B cell (primary cell): ENCODE data around the gene TMEM131L. TPM values are rescaled to one million over a fixed set of nuclear protein-coding genes. Genes with fewer than 3 reads are reported as not detected.
A peak's percentile ranks its signal among the peaks of the same experiment; 100 is the strongest.

ENCODE experiments used
- ATAC-seq: fragments of 200-7000 bp; cut with Tn5 transposase; one replicate; pipeline ENCODE4 v1.10.0; 2021; ENCODE audit warnings: low read depth, mild to moderate bottlenecking, moderate number of reproducible peaks, moderate library complexity
- CTCF ChIA-PET: fragments of 350-600 bp; sonication (Branson Sonifier 250); formaldehyde crosslinking; loops from one replicate; lab custom pipeline; 2021; ENCODE audit warnings: antibody characterized with exemption, inconsistent platforms; lab: Charles Lee
- POLR2A ChIA-PET: fragments of 350-600 bp; sonication (Branson Sonifier 250); formaldehyde crosslinking; loops from one replicate; lab custom pipeline; 2021; ENCODE audit warnings: antibody characterized with exemption; lab: Charles Lee
- DNase-seq: peaks from one replicate; pipeline ENCODE4 v3.0.0; 2013
- H2AFZ ChIP-seq: 2 replicates; pipeline ENCODE4 v1.6.1; 2012; ENCODE audit warnings: mild to moderate bottlenecking, low read depth, low read length; ENCODE audit not compliant: insufficient read depth, poor library complexity, severe bottlenecking
- H3K27ac ChIP-seq, 2 donors: 1 replicate in 1 of 2; 2 replicates in 1 of 2; pipeline ENCODE4 v1.5.1; 2012 to 2013; ENCODE audit warnings: low read length in 2 of 2, mild to moderate bottlenecking in 2 of 2, moderate library complexity in 1 of 2
- H3K27me3 ChIP-seq, 4 experiments: fragments of 200-600 bp in 1 of 4; sonication (generic) in 1 of 4; replicated peaks in 1 of 4; 1 replicate in 2 of 4; 2 replicates in 2 of 4; pipeline versions ENCODE4 v1.6.1 to v1.7.0; 2013 to 2016; ENCODE audit warnings: low read length in 3 of 4, mild to moderate bottlenecking in 2 of 4, mixed read lengths in 1 of 4, moderate library complexity in 1 of 4; ENCODE audit not compliant: insufficient read depth in 4 of 4, control insufficient read depth in 3 of 4; ENCODE audit errors: control extremely low read depth in 1 of 4
- H3K36me3 ChIP-seq, 2 experiments: replicated peaks in 1 of 2; 1 replicate in 1 of 2; 2 replicates in 1 of 2; pipeline versions ENCODE4 v1.6.1 to v1.7.1; 2013; ENCODE audit warnings: low read length in 1 of 2; ENCODE audit not compliant: insufficient read depth in 2 of 2, control insufficient read depth in 1 of 2; ENCODE audit errors: control extremely low read depth in 1 of 2, extremely low read depth in 1 of 2
- H3K4me1 ChIP-seq, 2 donors: fragments of 200-600 bp in 1 of 2; sonication (generic) in 1 of 2; 1 replicate in 1 of 2; 2 replicates in 1 of 2; pipeline versions ENCODE4 v1.5.1 to v1.6.1; 2013 to 2017; ENCODE audit warnings: low read length in 2 of 2; ENCODE audit not compliant: control insufficient read depth in 2 of 2, insufficient read depth in 2 of 2
- H3K4me2 ChIP-seq: replicated peaks from 2 replicates; pipeline ENCODE3; 2012; ENCODE audit warnings: mild to moderate bottlenecking, low read depth, low read length; ENCODE audit not compliant: poor library complexity, severe bottlenecking
- H3K4me3 ChIP-seq, 5 experiments: fragments of 200-600 bp in 1 of 5; sonication (generic) in 1 of 5; 1 replicate in 3 of 5; 2 replicates in 2 of 5; pipeline versions ENCODE4 v1.5.1 to v1.7.0; 2011 to 2016; ENCODE audit warnings: low read length in 4 of 5, mild to moderate bottlenecking in 4 of 5, low read depth in 2 of 5, control low read depth in 1 of 5, moderate library complexity in 1 of 5; ENCODE audit not compliant: insufficient read depth in 1 of 5; ENCODE audit errors: control extremely low read depth in 1 of 5, extremely low read depth in 1 of 5
- H3K79me2 ChIP-seq: fragments of 200-600 bp; sonication (generic); one replicate; pipeline ENCODE4 v1.6.0; 2016; ENCODE audit warnings: low read length; ENCODE audit not compliant: control insufficient read depth, insufficient read depth
- H3K9ac ChIP-seq: fragments of 200-600 bp; sonication (generic); 2 replicates; pipeline ENCODE4 v1.6.1; 2017; ENCODE audit warnings: mild to moderate bottlenecking, low read length, moderate library complexity
- H3K9me3 ChIP-seq, 3 donors: one replicate each; pipeline versions ENCODE4 v1.6.1 to v1.7.1; 2013; ENCODE audit warnings: low read length in 2 of 3; ENCODE audit not compliant: control insufficient read depth in 2 of 3, insufficient read depth in 1 of 3; ENCODE audit errors: control extremely low read depth in 1 of 3
- H4K20me1 ChIP-seq: 2 replicates; pipeline ENCODE4 v1.6.0; 2012; ENCODE audit warnings: mild to moderate bottlenecking, low read length; ENCODE audit not compliant: insufficient read depth, control insufficient read depth, poor library complexity, severe bottlenecking
- H3K27ac Mint-ChIP-seq: one replicate; pipeline ENCODE4 v1.8.0; 2021; ENCODE audit warnings: mixed read lengths
- H3K27me3 Mint-ChIP-seq: one replicate; pipeline ENCODE4 v1.8.0; 2021; ENCODE audit warnings: mixed read lengths
- H3K4me1 Mint-ChIP-seq: one replicate; pipeline ENCODE4 v1.8.0; 2021; ENCODE audit warnings: mixed read lengths
- H3K4me3 Mint-ChIP-seq: one replicate; pipeline ENCODE4 v1.8.0; 2021; ENCODE audit warnings: mixed read lengths
- H3K9me3 Mint-ChIP-seq: one replicate; pipeline ENCODE4 v1.8.0; 2022; ENCODE audit warnings: mixed read lengths; ENCODE audit not compliant: insufficient read depth
- CTCF ChIP-seq: fragments of 200-600 bp; IDR thresholded peaks from one replicate; pipeline ENCODE4 v1.8.0; 2022; ENCODE audit warnings: antibody characterized with exemption, mild to moderate bottlenecking
- EZH2 ChIP-seq: IDR thresholded peaks from 2 replicates; pipeline ENCODE4 v1.6.1; 2012; ENCODE audit warnings: borderline replicate concordance, low read depth, mild to moderate bottlenecking, moderate library complexity, low read length; ENCODE audit not compliant: insufficient read depth, poor library complexity, severe bottlenecking
- WGBS: methylation state at CpG from one replicate; pipeline ENCODE4 v1.1.5; 2013; ENCODE audit warnings: missing lambda C conversion rate; ENCODE audit not compliant: insufficient coverage; 5-methylcytosine and 5-hydroxymethylcytosine counted together
- intact Hi-C: fragments of 100-400 bp; cut with micrococcal nuclease; formaldehyde crosslinking; loops from one replicate; pipeline ENCODE4 v1.10.0; 2022
- polyA plus RNA-seq: library from polyadenylated mRNA; depleted of rRNA; stranded (reverse); fragments of >200 nt; gene quantifications from 2 replicates; pipeline ENCODE4 v1.2.3, GENCODE V29; 2012
- total RNA-seq, 2 donors: library from RNA; stranded (reverse); fragments of 120-200 nt in 1 of 2; gene quantifications; 1 replicate in 1 of 2; 2 replicates in 1 of 2; pipeline versions ENCODE4 v1.2.3 to v1.2.4, GENCODE V29; 2013 to 2022

Gene TMEM131L
- total and polyA plus RNA-seq, 2 donors (not counting 1 experiment from before 2014, with no cell fraction given): 56.4 to 120 TPM

- Histone ChIP-seq H3K9me3 (no peaks in the 10 kb centered on the region), H3K4me1 (peaks cover 48 to 54% of the 10 kb centered on the region in 2 donors), H3K4me2 (peak overlapping the region; percentile 38), H2AFZ (no peak overlapping the region), H3K36me3 (peaks cover 6 to 27% of the 10 kb centered on the region in 2 experiments), H4K20me1 (peaks cover 60% of the 10 kb centered on the region), H3K79me2 (peaks cover 92% of the 10 kb centered on the region), H3K27me3 (no peaks in the 10 kb centered on the region), H3K4me3 (no peak overlapping the region), H3K27ac (peak overlapping the region in 1 of 2 donors; percentile 20), H3K9ac (no peak overlapping the region)
- CTCF ChIA-PET: interaction anchor here (0.9 to 4.4 kb wide), 5 partner anchors 10 to 235 kb away, joined by 3 to 35 read pairs (median 6); partner anchors contain the start of genes MND1 and TMEM131L
- Mint-ChIP-seq H3K9me3 (no peaks in the 10 kb centered on the region), H3K27ac (peak overlapping the region; percentile 55), H3K4me3 (peak overlapping the region; percentile 24), H3K4me1 (peaks cover 71% of the 10 kb centered on the region), H3K27me3 (no peaks in the 10 kb centered on the region)
- no peak for TF ChIP-seq EZH2
- TF ChIP-seq CTCF: no peak
- peak; percentile 60 for DNase-seq
- intact Hi-C loops: loop anchor here (10.0 kb wide), 1 partner anchor 335 kb away; no protein-coding TSS in a partner anchor
- whole genome bisulfite sequencing: no CpG with 5 or more reads among the region's 1 CpG
- POLR2A ChIA-PET: interaction anchor here (0.7 kb wide), 1 partner anchor 20 kb away, joined by 5 read pairs; no protein-coding TSS in a partner anchor
- peak; percentile 79 for ATAC-seq
Measured at GRCh38 chr4:153579872-153580271, 113.7 kb downstream of the TMEM131L start.

- Mint-ChIP-seq H3K9me3 (no peaks in the 10 kb centered on the region), H3K27me3 (no peaks in the 10 kb centered on the region), H3K4me3 (no peak overlapping the region), H3K27ac (peak overlapping the region; percentile 32), H3K4me1 (peaks cover 48% of the 10 kb centered on the region)
- peak overlapping the region in 1 of 2 donors; percentile 66 for H3K27ac ChIP-seq
- no peak overlapping the region for H3K9ac ChIP-seq
- ChIA-PET CTCF (interaction anchor here (0.7 to 1.8 kb wide), 5 partner anchors 9 to 239 kb away, joined by 3 to 4 read pairs (median 4); no protein-coding TSS in a partner anchor), POLR2A (no interaction called here)
- DNase-seq (no peak), ATAC-seq (no peak)
- no peak overlapping the region for H3K4me2 ChIP-seq
- H4K20me1 ChIP-seq: peaks cover 54% of the 10 kb centered on the region
- no peak overlapping the region for H2AFZ ChIP-seq
- H3K4me1 ChIP-seq: peaks cover 36 to 38% of the 10 kb centered on the region in 2 donors
- no peak overlapping the region for H3K4me3 ChIP-seq
- no peaks in the 10 kb centered on the region for H3K9me3 ChIP-seq
- intact Hi-C loops: loop anchor here (1.0 to 10.0 kb wide), 2 partner anchors 9 to 338 kb away; no protein-coding TSS in a partner anchor
- no peak for TF ChIP-seq CTCF
- no peak for TF ChIP-seq EZH2
- WGBS: 100% methylated on average over 1 of the region's 2 CpGs
- peaks cover 9 to 49% of the 10 kb centered on the region in 2 experiments for H3K36me3 ChIP-seq
- H3K79me2 ChIP-seq: peaks cover 83% of the 10 kb centered on the region
- H3K27me3 ChIP-seq: no peaks in the 10 kb centered on the region
Measured at GRCh38 chr4:153582954-153583702, 117.0 kb downstream of the TMEM131L start.
